Caco-2 (cell line): ENCODE measurements around the gene RAMP1. TPM values are rescaled to one million over a fixed set of nuclear protein-coding genes. Genes with fewer than 3 reads are reported as not detected.

Experiments
- BruUV-seq: library from RNA; stranded (reverse); fragments of 400-500 nt; replicated peaks from 2 replicates; lab custom pipeline; 2021; lab: Mats Ljungman, UMichigan
- CTCF ChIA-PET: fragments of 300-600 bp; sonication (Branson Sonifier 250); formaldehyde crosslinking; loops from one replicate; lab custom pipeline; 2022; ENCODE audit warnings: antibody characterized with exemption; lab: Charles Lee
- POLR2A ChIA-PET: fragments of 300-600 bp; sonication (Branson Sonifier 250); formaldehyde crosslinking; loops from one replicate; lab custom pipeline; 2022; ENCODE audit warnings: antibody characterized with exemption; lab: Charles Lee
- DNase-seq, 2 experiments: peaks; one replicate each; pipeline versions ENCODE4 v3.0.0 to v3.0.0-alpha.2; 2020 to 2022
- H3K27me3 ChIP-seq: replicated peaks from 2 replicates; pipeline ENCODE4 v1.6.0; 2011; ENCODE audit warnings: low read length; ENCODE audit not compliant: control insufficient read depth, insufficient read depth
- H3K36me3 ChIP-seq: 2 replicates; pipeline ENCODE4 v1.5.1; 2011; ENCODE audit warnings: low read length; ENCODE audit not compliant: control insufficient read depth, insufficient read depth
- H3K4me1 ChIP-seq: fragments of 250-450 bp; sonication (Bioruptor Pico); 2 replicates; pipeline ENCODE4 v1.5.1; 2020; ENCODE audit warnings: mild to moderate bottlenecking
- H3K4me3 ChIP-seq: 2 replicates; pipeline ENCODE4 v1.5.1; 2011; ENCODE audit warnings: low read depth, mild to moderate bottlenecking, control low read depth, low read length
- H3K9me3 ChIP-seq: fragments of 250-450 bp; sonication (Bioruptor Pico); 2 replicates; pipeline ENCODE4 v1.5.1; 2020; ENCODE audit warnings: mild to moderate bottlenecking, moderate library complexity
- H3K27ac Mint-ChIP-seq: one replicate; pipeline ENCODE4 v1.8.0; 2022; ENCODE audit warnings: mixed read lengths; ENCODE audit not compliant: unreplicated experiment
- H3K27me3 Mint-ChIP-seq: one replicate; pipeline ENCODE4 v1.8.0; 2022; ENCODE audit warnings: mixed read lengths; ENCODE audit not compliant: insufficient read depth, unreplicated experiment
- H3K36me3 Mint-ChIP-seq: one replicate; pipeline ENCODE4 v1.8.0; 2022; ENCODE audit warnings: mild to moderate bottlenecking, mixed read lengths; ENCODE audit not compliant: insufficient read depth, unreplicated experiment
- H3K4me1 Mint-ChIP-seq: one replicate; pipeline ENCODE4 v1.8.0; 2022; ENCODE audit warnings: low read depth, mixed read lengths; ENCODE audit not compliant: unreplicated experiment
- H3K4me3 Mint-ChIP-seq: one replicate; pipeline ENCODE4 v1.8.0; 2022; ENCODE audit warnings: mild to moderate bottlenecking, moderate library complexity, mixed read lengths; ENCODE audit not compliant: unreplicated experiment
- H3K9me3 Mint-ChIP-seq: one replicate; pipeline ENCODE4 v1.8.0; 2022; ENCODE audit warnings: mixed read lengths; ENCODE audit not compliant: unreplicated experiment
- intact Hi-C: fragments of 100-400 bp; cut with micrococcal nuclease; formaldehyde crosslinking; loops from one replicate; pipeline ENCODE4 v1.10.0; 2022; ENCODE audit not compliant: unreplicated experiment
- total RNA-seq: library from RNA; stranded (reverse); gene quantifications from 2 replicates; pipeline ENCODE4 v1.2.3, GENCODE V29; 2022
- TF ChIP-seq, protein P1 (sequence below), 2 experiments: fragments of 200-600 bp in 1 of 2; IDR thresholded peaks; 1 replicate in 1 of 2; 2 replicates in 1 of 2; pipeline versions ENCODE4 v1.5.1 to v1.8.0; 2011 to 2022; ENCODE audit warnings: antibody characterized with exemption in 1 of 2, control low read depth in 1 of 2, inconsistent platforms in 1 of 2, low read depth in 1 of 2, low read length in 1 of 2, mild to moderate bottlenecking in 1 of 2, moderate library complexity in 1 of 2; ENCODE audit not compliant: insufficient read depth in 1 of 2, severe bottlenecking in 1 of 2, unreplicated experiment in 1 of 2

The RAMP1 gene
- total RNA-seq, 1 experiment from 2014 or later = 2.2 TPM

DNA sequence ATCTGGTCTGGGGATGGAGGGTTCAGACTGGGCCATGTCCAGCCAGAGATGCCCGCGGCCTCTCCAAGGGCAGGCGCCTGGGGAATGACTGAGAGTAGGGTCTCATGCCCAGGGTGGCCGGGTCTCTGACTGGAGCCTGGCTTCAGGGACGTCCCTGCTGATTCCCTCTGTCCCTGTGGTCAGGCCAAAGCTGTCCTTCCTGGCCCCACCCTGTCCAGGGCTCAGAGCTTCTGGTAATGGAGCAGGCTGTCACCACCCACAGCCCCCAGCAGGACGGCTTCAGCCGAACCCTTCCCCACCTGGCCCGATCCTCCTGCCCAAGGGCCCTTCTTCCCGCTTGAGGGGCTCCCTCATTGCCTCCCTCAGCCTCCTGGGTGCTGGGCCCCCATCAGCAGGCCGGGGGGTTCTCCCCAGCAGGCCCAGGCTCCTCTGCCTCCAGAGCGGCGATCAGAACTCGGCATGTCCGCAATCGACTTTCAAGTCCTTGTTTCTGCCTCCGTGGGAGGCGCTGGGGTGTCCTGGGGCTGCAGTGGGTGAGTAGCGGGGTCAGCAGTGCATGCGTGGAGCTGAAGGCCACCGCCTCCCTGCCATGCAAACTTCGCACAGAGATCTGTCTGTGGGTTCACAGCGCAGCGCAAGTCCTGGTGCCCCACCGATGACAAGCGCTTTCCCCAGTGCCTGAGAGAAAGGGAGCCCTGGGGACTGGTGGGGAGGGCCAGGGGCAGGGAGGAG is 18.3 kb downstream of the RAMP1 start:
- H3K4me3 Mint-ChIP-seq = no peak overlapping the region

DNA sequence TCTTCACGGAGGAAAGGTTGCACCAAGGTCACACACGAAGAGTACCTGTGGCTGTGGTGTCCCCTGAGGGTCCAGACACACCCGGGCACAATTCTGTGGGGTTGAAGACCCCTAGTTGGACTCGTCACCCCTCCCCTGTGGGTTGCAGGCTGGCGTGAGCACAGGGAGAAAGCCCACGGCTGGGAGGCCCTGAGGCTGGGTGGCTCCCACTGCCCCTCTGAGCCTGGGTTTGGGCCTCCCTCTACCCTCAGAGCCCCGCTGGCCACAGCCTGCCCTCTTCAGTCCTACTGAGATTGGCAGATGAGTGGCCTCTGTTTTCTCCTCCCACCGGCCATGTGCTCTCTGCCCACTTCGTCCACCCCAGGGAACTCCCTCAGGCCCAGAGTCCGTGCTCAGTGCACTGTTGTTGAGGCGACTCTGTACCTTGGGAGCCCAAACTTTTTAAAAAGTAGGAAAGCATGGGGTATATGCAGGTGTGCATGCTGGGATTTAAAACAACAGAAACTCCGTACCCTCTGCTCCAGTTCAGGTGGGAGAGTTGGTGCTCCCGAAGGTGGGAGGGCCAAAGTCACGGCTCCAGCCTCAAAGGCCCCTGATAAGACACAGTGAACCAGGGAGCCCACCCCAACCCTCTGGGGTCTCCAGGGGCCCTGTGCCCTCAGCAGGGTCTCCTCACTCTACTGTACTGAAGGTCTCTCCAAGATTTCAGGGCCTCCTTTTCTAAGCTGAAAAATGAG is 19.1 kb downstream of the RAMP1 start:
- ChIA-PET POLR2A (no interaction called here), CTCF (no interaction called here)
- H3K4me3 Mint-ChIP-seq = no peak overlapping the region
- no peak overlapping the region for H3K27ac Mint-ChIP-seq
- DNase-seq = no peak
- intact Hi-C loops = no loop called here
- Histone ChIP-seq H3K27me3 (no peaks in the 10 kb centered on the region), H3K4me3 (no peak overlapping the region), H3K9me3 (no peaks in the 10 kb centered on the region), H3K4me1 (no peaks in the 10 kb centered on the region), H3K36me3 (no peaks in the 10 kb centered on the region)
- no peaks in the 10 kb centered on the region for H3K27me3 Mint-ChIP-seq
- TF ChIP-seq, protein P1, sequence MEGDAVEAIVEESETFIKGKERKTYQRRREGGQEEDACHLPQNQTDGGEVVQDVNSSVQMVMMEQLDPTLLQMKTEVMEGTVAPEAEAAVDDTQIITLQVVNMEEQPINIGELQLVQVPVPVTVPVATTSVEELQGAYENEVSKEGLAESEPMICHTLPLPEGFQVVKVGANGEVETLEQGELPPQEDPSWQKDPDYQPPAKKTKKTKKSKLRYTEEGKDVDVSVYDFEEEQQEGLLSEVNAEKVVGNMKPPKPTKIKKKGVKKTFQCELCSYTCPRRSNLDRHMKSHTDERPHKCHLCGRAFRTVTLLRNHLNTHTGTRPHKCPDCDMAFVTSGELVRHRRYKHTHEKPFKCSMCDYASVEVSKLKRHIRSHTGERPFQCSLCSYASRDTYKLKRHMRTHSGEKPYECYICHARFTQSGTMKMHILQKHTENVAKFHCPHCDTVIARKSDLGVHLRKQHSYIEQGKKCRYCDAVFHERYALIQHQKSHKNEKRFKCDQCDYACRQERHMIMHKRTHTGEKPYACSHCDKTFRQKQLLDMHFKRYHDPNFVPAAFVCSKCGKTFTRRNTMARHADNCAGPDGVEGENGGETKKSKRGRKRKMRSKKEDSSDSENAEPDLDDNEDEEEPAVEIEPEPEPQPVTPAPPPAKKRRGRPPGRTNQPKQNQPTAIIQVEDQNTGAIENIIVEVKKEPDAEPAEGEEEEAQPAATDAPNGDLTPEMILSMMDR (IDR thresholded peaks at IDR 0.05; ENCODE audit: insufficient read depth in 1 of 2, low read depth in 1 of 2, low read length in 1 of 2, severe bottlenecking in 1 of 2, unreplicated experiment in 1 of 2) = no peak
- BruUV-seq = no TSS peak
- H3K4me1 Mint-ChIP-seq = no peaks in the 10 kb centered on the region
- H3K36me3 Mint-ChIP-seq = no peaks in the 10 kb centered on the region
- H3K9me3 Mint-ChIP-seq = no peaks in the 10 kb centered on the region

More for the DNA sequence above, 18.3 kb downstream of the RAMP1 start:
- H3K36me3 ChIP-seq = no peaks in the 10 kb centered on the region
- no TSS peak for BruUV-seq
- POLR2A ChIA-PET = no interaction called here
- intact Hi-C loops = no loop called here
- no peak overlapping the region for H3K4me3 ChIP-seq
- H3K27me3 ChIP-seq = no peaks in the 10 kb centered on the region
- Mint-ChIP-seq H3K27ac (no peak overlapping the region), H3K9me3 (no peaks in the 10 kb centered on the region), H3K36me3 (no peaks in the 10 kb centered on the region), H3K4me1 (no peaks in the 10 kb centered on the region), H3K27me3 (no peaks in the 10 kb centered on the region)
- TF ChIP-seq, protein P1 (IDR thresholded peaks at IDR 0.05; ENCODE audit: insufficient read depth in 1 of 2, low read depth in 1 of 2, low read length in 1 of 2, severe bottlenecking in 1 of 2, unreplicated experiment in 1 of 2) = no peak
- no peaks in the 10 kb centered on the region for H3K9me3 ChIP-seq
- DNase-seq = no peak
- CTCF ChIA-PET = no interaction called here
- H3K4me1 ChIP-seq = no peaks in the 10 kb centered on the region

DNA sequence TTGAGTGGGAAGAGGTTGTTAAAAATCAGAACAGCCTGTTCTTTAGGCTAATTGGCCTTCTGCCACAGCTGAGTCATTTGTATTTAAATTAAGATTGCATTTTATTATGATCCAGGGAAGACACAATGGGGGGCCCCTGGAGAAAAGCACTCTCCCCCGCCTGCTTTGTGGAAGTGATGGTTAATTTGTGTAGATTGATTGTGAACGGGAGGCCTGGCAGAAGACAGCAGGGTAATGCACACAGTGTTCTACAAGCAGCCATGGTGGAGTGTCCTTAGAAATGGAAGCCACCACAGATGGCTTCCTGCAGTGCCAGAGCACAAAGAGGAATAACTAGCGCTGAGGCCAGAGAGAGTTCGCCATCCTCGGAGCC is 19.6 kb downstream of the RAMP1 start:
- no peak overlapping the region for H3K4me3 ChIP-seq
- intact Hi-C loops = no loop called here
- no peaks in the 10 kb centered on the region for H3K9me3 ChIP-seq
- Mint-ChIP-seq H3K36me3 (no peaks in the 10 kb centered on the region), H3K27me3 (no peaks in the 10 kb centered on the region), H3K27ac (no peak overlapping the region), H3K9me3 (no peaks in the 10 kb centered on the region), H3K4me1 (no peaks in the 10 kb centered on the region), H3K4me3 (no peak overlapping the region)
- TF ChIP-seq, protein P1 (IDR thresholded peaks at IDR 0.05; ENCODE audit: insufficient read depth in 1 of 2, low read depth in 1 of 2, low read length in 1 of 2, severe bottlenecking in 1 of 2, unreplicated experiment in 1 of 2) = no peak
- BruUV-seq = no TSS peak
- H3K36me3 ChIP-seq = no peaks in the 10 kb centered on the region
- H3K4me1 ChIP-seq = no peaks in the 10 kb centered on the region
- H3K27me3 ChIP-seq = no peaks in the 10 kb centered on the region
- CTCF ChIA-PET = no interaction called here
- no peak for DNase-seq
- POLR2A ChIA-PET = no interaction called here
